Thyroid gland (tissue), 4 donors: ENCODE results near the gene RHEX. TPM values are rescaled to one million over a fixed set of nuclear protein-coding genes. Genes with fewer than 3 reads are reported as not detected.

Source experiments
- DNase-seq, 2 donors: peaks; one replicate each; pipeline ENCODE4 v3.0.0-alpha.2; 2019
- H3K27ac ChIP-seq, 3 donors: fragments of 200-600 bp; sonication (generic); 1 replicate in 2 of 3; 2 replicates in 1 of 3; pipeline ENCODE4 v1.5.1; 2016 to 2019; ENCODE audit warnings: mild to moderate bottlenecking in 1 of 3, moderate library complexity in 1 of 3
- H3K27me3 ChIP-seq: fragments of 200-600 bp; sonication (generic); one replicate; pipeline ENCODE4 v1.5.1; 2019
- H3K36me3 ChIP-seq, 2 donors: fragments of 200-600 bp; sonication (generic); one replicate each; pipeline ENCODE4 v1.5.1; 2016 to 2019
- H3K4me1 ChIP-seq, 2 donors: fragments of 200-600 bp; sonication (generic); one replicate each; pipeline ENCODE4 v1.5.1; 2017 to 2019
- H3K4me3 ChIP-seq, 3 donors: fragments of 200-600 bp; sonication (generic); replicated peaks in 1 of 3; 1 replicate in 2 of 3; 2 replicates in 1 of 3; pipeline ENCODE4 v1.5.1; 2016; ENCODE audit warnings: mild to moderate bottlenecking in 1 of 3
- H3K9me3 ChIP-seq: fragments of 200-600 bp; sonication (generic); one replicate; pipeline ENCODE4 v1.5.1; 2017
- POLR2A ChIP-seq, 2 donors: fragments of 450-650 bp; IDR thresholded peaks; one replicate each; pipeline ENCODE4 v1.6.1; 2017; ENCODE audit warnings: antibody characterized with exemption in 2 of 2, mild to moderate bottlenecking in 2 of 2, moderate library complexity in 1 of 2
- WGBS, 2 donors: methylation state at CpG; one replicate each; pipeline ENCODE4 v1.1.5; 2017; 5-methylcytosine and 5-hydroxymethylcytosine counted together
- intact Hi-C: fragments of 100-400 bp; cut with DNase I; formaldehyde crosslinking; loops from one replicate; pipeline ENCODE4 v1.15.1; 2023
- total RNA-seq, 4 donors: library from RNA; depleted of rRNA; stranded (reverse); fragments of >200 nt; gene quantifications; one replicate each; pipeline ENCODE4 v1.2.3, GENCODE V29; 2016
- TF ChIP-seq, protein P1 (sequence below), 6 experiments: fragments of 200-600 bp in 3 of 6; fragments of 450-650 bp in 3 of 6; sonication (generic) in 3 of 6; IDR thresholded peaks; one replicate each; pipeline ENCODE4 v1.5.1; 2016 to 2019; ENCODE audit warnings: antibody characterized with exemption in 6 of 6, mild to moderate bottlenecking in 2 of 6, inconsistent platforms in 1 of 6, moderate library complexity in 1 of 6

The RHEX gene
- total RNA-seq, 4 donors from 2014 or later, result 1.2 to 1.7 (median 1.6) TPM

DNA sequence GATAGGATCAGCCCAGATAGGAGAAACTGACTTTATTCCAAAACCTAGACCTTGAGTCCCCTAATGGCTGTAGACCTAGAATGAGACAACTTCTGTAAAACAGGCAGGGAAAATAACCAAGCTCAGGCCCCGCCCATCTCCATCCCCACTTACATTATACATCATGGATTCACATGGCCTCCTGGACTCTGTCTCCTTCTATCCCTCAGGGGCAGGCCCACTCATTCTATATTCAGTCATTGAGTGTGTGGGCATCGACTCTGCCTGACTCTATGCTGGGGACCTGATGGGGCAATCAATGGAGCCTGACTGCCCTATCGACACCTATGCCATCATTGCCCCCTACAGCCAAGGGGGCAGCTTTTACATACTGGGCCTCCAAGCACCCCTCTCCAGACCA, 57.8 kb downstream of the RHEX start:
- Histone ChIP-seq H3K36me3 (no peaks in the 10 kb centered on the region), H3K4me1 (peaks cover 0 to 13% of the 10 kb centered on the region in 2 donors), H3K27ac (no peak overlapping the region), H3K4me3 (no peak overlapping the region), H3K27me3 (no peaks in the 10 kb centered on the region), H3K9me3 (no peaks in the 10 kb centered on the region)
- DNase-seq, result no peak
- TF ChIP-seq POLR2A (IDR thresholded peaks at IDR 0.05), result no peak
- TF ChIP-seq, protein P1, sequence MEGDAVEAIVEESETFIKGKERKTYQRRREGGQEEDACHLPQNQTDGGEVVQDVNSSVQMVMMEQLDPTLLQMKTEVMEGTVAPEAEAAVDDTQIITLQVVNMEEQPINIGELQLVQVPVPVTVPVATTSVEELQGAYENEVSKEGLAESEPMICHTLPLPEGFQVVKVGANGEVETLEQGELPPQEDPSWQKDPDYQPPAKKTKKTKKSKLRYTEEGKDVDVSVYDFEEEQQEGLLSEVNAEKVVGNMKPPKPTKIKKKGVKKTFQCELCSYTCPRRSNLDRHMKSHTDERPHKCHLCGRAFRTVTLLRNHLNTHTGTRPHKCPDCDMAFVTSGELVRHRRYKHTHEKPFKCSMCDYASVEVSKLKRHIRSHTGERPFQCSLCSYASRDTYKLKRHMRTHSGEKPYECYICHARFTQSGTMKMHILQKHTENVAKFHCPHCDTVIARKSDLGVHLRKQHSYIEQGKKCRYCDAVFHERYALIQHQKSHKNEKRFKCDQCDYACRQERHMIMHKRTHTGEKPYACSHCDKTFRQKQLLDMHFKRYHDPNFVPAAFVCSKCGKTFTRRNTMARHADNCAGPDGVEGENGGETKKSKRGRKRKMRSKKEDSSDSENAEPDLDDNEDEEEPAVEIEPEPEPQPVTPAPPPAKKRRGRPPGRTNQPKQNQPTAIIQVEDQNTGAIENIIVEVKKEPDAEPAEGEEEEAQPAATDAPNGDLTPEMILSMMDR (IDR thresholded peaks at IDR 0.05), result no peak
- intact Hi-C loops, result no loop called here
- WGBS, 2 donors, result 94 to 97% methylated on average over 3 of the region's 3 CpGs

DNA sequence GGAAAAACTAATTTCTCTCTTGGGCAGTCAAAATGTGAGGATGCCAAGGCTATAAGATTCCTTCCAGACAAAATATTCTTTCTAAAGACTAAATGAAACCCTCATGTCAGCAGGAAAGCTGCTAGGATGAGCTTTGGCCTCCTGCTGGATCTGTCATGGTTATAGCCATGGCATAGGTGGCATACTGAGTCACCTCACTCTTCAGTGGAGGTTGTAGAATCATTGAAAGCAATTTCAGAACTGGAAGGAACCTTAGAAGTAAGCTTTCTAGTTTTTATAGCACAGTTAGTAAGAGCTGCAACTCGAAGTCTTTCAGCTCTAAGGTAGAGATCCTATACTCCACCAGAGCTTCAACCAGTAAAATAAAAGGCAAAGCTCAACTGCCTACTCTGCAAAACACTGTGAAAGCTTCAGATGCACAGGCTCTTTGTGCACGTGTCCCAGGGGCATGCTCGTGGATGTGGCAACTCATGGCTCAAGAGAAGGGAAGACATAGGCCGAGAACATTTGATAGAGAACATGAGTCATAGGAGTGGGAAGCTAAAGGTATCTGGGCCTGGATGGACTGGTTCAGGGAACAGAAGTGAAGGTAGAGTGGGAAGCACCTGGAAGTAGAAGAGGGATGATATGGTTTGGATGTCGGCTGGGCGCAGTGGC, 58.4 kb downstream of the RHEX start:
- Histone ChIP-seq H3K4me3 (no peak overlapping the region), H3K36me3 (no peaks in the 10 kb centered on the region), H3K4me1 (peaks cover 0 to 8% of the 10 kb centered on the region in 2 donors), H3K27ac (no peak overlapping the region), H3K9me3 (no peaks in the 10 kb centered on the region), H3K27me3 (no peaks in the 10 kb centered on the region)
- no peak for DNase-seq
- intact Hi-C loops, result no loop called here
- 85 to 88% methylated on average over 6 of the region's 6 CpGs for WGBS, 2 donors
- TF ChIP-seq, protein P1 (IDR thresholded peaks at IDR 0.05), result no peak
- no peak for TF ChIP-seq POLR2A (IDR thresholded peaks at IDR 0.05)

DNA sequence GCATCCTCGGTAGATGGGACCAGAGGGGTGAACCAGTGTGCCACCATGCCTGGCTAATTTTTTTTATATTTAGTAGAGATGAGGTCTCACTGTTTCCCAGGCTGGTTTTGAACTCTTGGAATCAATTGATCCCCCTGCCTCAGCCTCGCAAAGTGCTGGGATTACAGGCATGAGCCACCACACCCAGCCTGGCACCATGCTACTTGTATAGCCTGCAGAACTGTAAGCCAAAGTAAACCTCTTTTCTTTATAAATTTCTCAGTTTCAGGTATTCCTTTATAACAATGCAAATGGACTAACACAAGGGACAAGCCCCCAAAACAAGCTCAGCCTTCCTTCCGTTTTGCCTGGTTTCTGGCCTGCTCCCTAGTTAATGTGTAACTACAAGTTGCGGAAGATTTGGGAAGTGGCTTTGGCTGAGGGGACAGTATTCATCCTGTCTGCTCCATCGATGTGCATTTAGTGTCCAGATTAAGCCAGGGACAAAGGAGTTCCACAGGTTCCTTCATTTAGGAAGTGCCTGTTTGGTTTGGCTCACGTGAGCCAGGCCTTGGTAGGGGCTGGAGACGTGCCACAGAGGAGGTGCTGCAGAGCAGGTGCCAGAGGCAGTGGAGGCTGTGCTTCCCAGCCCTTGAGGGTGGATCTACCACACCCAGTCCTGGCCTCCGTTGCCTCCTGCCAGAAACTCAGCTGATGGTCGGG, 59.8 kb downstream of the RHEX start:
- Histone ChIP-seq H3K9me3 (no peaks in the 10 kb centered on the region), H3K36me3 (no peaks in the 10 kb centered on the region), H3K4me3 (no peak overlapping the region), H3K27ac (no peak overlapping the region), H3K4me1 (peaks cover 10 to 16% of the 10 kb centered on the region in 2 donors), H3K27me3 (no peaks in the 10 kb centered on the region)
- peak; percentile 75 to 80 for DNase-seq
- no peak for TF ChIP-seq POLR2A (IDR thresholded peaks at IDR 0.05)
- intact Hi-C loops, result no loop called here
- 50 to 62% methylated on average over 9 of the region's 9 CpGs for WGBS, 2 donors

DNA sequence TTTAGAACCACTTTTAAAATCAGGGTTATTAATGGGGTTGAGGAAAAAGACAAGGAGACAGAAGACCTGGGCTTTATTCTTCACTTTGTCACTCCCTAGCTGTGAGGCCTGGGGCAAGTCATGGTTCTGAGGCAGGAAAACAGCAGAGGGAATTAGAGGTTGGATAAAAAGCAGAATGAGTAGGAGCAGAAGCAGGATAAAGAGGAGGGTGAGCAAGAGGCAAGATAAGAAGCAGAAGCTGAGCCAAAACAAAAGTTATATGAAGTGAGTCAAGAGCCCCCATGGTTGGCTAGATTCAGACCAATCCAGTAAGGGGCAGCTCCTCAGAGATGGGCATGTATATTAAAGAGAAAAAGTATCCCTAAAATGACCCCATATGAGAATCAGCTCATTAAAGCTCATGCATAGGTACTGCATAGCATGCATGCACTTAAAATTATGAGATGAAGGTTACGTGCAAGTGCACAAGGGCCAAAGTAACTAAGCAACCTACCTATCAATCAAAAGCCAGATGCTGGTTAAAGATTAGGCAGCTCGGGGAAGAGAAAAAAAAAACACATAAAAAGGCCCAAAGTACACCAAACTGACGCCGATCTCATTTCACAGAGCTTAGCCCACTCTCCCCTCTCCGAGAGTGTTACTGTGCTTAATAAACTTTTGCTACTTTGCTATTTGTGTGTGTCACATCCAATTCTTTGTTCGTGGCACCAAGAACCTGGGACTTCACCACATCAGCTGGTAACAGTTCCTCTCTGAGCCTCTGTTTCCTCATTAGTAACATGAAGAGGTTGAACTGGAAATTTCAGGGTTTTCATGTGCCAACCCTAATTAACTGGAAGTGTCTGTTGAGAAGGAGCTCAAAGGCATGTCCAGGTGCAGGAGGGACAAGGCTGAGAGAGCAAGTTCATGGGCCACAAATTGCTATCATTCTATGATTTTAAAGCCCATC, 62.0 kb downstream of the RHEX start:
- WGBS, 2 donors, result 92% methylated on average over 6 of the region's 6 CpGs
- TF ChIP-seq, protein P1 (IDR thresholded peaks at IDR 0.05), result no peak
- TF ChIP-seq POLR2A (IDR thresholded peaks at IDR 0.05), result no peak

DNA sequence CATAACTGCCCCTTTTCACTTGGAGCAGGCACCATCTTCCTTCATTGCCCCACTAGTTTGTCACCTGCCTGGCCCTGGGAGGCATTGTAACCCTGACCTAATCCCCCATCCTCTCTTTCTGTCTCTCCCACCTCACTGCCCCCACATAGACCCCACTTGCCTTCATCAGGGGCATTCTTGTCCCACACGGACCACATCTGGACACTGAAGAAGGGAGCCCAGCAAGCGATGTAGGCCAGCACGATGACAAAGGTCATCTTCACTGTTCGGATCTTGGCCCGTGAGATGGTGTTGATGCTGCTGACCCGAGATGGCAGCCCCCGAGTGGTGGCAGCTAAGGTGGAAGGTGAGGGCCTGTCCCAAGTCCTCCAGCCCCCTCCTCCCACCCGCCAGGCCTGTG, 62.8 kb downstream of the RHEX start:
- 96 to 99% methylated on average over 8 of the region's 8 CpGs for WGBS, 2 donors
- H3K4me1 ChIP-seq, result peaks cover 12 to 20% of the 10 kb centered on the region in 2 donors
- H3K9me3 ChIP-seq, result no peaks in the 10 kb centered on the region
- H3K4me3 ChIP-seq, result no peak overlapping the region
- no peaks in the 10 kb centered on the region for H3K36me3 ChIP-seq
- H3K27me3 ChIP-seq, result no peaks in the 10 kb centered on the region
- DNase-seq, result no peak
- H3K27ac ChIP-seq, result no peak overlapping the region
- intact Hi-C loops, result no loop called here
- TF ChIP-seq POLR2A (IDR thresholded peaks at IDR 0.05), result no peak
- TF ChIP-seq, protein P1 (IDR thresholded peaks at IDR 0.05), result no peak

More for the DNA sequence above, 62.0 kb downstream of the RHEX start:
- intact Hi-C loops, result no loop called here
- Histone ChIP-seq H3K27me3 (no peaks in the 10 kb centered on the region), H3K27ac (no peak overlapping the region), H3K9me3 (no peaks in the 10 kb centered on the region), H3K4me1 (peaks cover 12 to 20% of the 10 kb centered on the region in 2 donors), H3K4me3 (no peak overlapping the region), H3K36me3 (no peaks in the 10 kb centered on the region)
- DNase-seq, result no peak
